GM12878 (cell line): ENCODE results near the gene UBE2F. TPM values are rescaled to one million over a fixed set of nuclear protein-coding genes. Genes with fewer than 3 reads are reported as not detected.

Experiments
- ATAC-seq: fragments of 200-7000 bp; cut with Tn5 transposase; 3 replicates; pipeline ENCODE4 v1.9.1; 2020; ENCODE audit warnings: mild to moderate bottlenecking, moderate library complexity
- BruUV-seq: library from RNA; stranded (reverse); fragments of 400-500 nt; replicated peaks from 2 replicates; lab custom pipeline; 2021; lab: Mats Ljungman, UMichigan
- CTCF ChIA-PET: fragments of 300-600 bp; sonication (Branson Sonifier 250); formaldehyde crosslinking; extraction: SDS; loops from one replicate; lab custom pipeline; 2021; ENCODE audit warnings: inconsistent platforms; lab: Yijun Ruan, JAX
- POLR2A ChIA-PET: fragments of 350-600 bp; formaldehyde crosslinking; extraction: SDS; loops from one replicate; lab custom pipeline; 2021; ENCODE audit warnings: inconsistent platforms; lab: Charles Lee
- RAD21 ChIA-PET: fragments of 300-600 bp; sonication (Branson Sonifier 250); formaldehyde crosslinking; loops from one replicate; lab custom pipeline; 2023; ENCODE audit warnings: antibody characterized with exemption; ENCODE audit not compliant: unreplicated experiment; lab: Charles Lee
- SMC1A ChIA-PET: fragments of 300-600 bp; sonication (Branson Sonifier 250); formaldehyde crosslinking; loops from one replicate; lab custom pipeline; 2023; ENCODE audit not compliant: unreplicated experiment, uncharacterized antibody; lab: Charles Lee
- DNase-seq: peaks from one replicate; pipeline ENCODE4 v3.0.0-alpha.2; 2011; ENCODE audit warnings: low read depth, low spot score
- FAIRE-seq: peaks from 3 replicates; lab custom pipeline; 2011; peaks lifted over from hg19 to GRCh38; lab: Jason Lieb, UNC
- H2AFZ ChIP-seq: 2 replicates; pipeline ENCODE4 v1.6.0; 2011; ENCODE audit warnings: low read depth, low read length, control low read depth; ENCODE audit not compliant: control insufficient read depth
- H3K27ac ChIP-seq: 2 replicates; pipeline ENCODE4 v1.5.1; 2011; ENCODE audit warnings: control low read depth; ENCODE audit not compliant: control insufficient read depth, insufficient read depth
- H3K27me3 ChIP-seq, 2 experiments: replicated peaks in 1 of 2; 2 replicates each; pipeline versions ENCODE4 v1.6.0 to v1.6.1; 2011; ENCODE audit warnings: low read length in 1 of 2; ENCODE audit not compliant: control insufficient read depth in 2 of 2, insufficient read depth in 2 of 2
- H3K36me3 ChIP-seq, 2 experiments: 2 replicates each; pipeline ENCODE4 v1.5.1; 2011; ENCODE audit warnings: low read length in 1 of 2; ENCODE audit not compliant: control insufficient read depth in 2 of 2, insufficient read depth in 2 of 2
- H3K4me1 ChIP-seq: 2 replicates; pipeline ENCODE4 v1.6.1; 2011; ENCODE audit warnings: mild to moderate bottlenecking, low read length, moderate library complexity, mixed read lengths; ENCODE audit not compliant: control insufficient read depth, insufficient read depth
- H3K4me2 ChIP-seq: 2 replicates; pipeline ENCODE4 v1.6.0; 2011; ENCODE audit warnings: control low read depth; ENCODE audit not compliant: control insufficient read depth, insufficient read depth
- H3K4me3 ChIP-seq: fragments of 200-600 bp; sonication (generic); 2 replicates; pipeline ENCODE4 v1.5.1; 2016
- H3K79me2 ChIP-seq: 2 replicates; pipeline ENCODE4 v1.6.0; 2011; ENCODE audit warnings: low read length; ENCODE audit not compliant: control insufficient read depth, insufficient read depth
- H3K9ac ChIP-seq: 2 replicates; pipeline ENCODE4 v1.8.0; 2011; ENCODE audit warnings: low read length, control low read depth, mixed read lengths; ENCODE audit not compliant: control insufficient read depth, insufficient read depth
- H3K9me3 ChIP-seq: replicated peaks from 3 replicates; pipeline ENCODE4 v1.5.1; 2011; ENCODE audit warnings: mild to moderate bottlenecking, low read length; ENCODE audit not compliant: control insufficient read depth, insufficient read depth
- H4K20me1 ChIP-seq: 2 replicates; pipeline ENCODE4 v1.6.0; 2011; ENCODE audit not compliant: control insufficient read depth, insufficient read depth
- BHLHE40 ChIP-seq, 2 experiments: fragments of 450-650 bp in 1 of 2; IDR thresholded peaks; 2 replicates each; pipeline ENCODE4 v1.6.1; 2011 to 2017; ENCODE audit warnings: low read depth in 2 of 2, borderline replicate concordance in 1 of 2, improper control_type of control experiment in 1 of 2, low read length in 1 of 2, mild to moderate bottlenecking in 1 of 2
- DPF2 ChIP-seq: fragments of 450-650 bp; IDR thresholded peaks from 2 replicates; pipeline ENCODE4 v1.6.1; 2017; ENCODE audit warnings: mild to moderate bottlenecking
- EED ChIP-seq: sonication (generic); IDR thresholded peaks from 2 replicates; pipeline ENCODE4 v1.6.1; 2016; ENCODE audit warnings: antibody characterized with exemption, low read depth
- FOXK2 ChIP-seq: fragments of 450-650 bp; IDR thresholded peaks from 2 replicates; pipeline ENCODE4 v1.6.1; 2017; ENCODE audit warnings: mild to moderate bottlenecking, moderate library complexity
- GABPA ChIP-seq: IDR thresholded peaks from 2 replicates; pipeline ENCODE4 v1.6.1; 2014; ENCODE audit warnings: antibody characterized with exemption, low read depth, mild to moderate bottlenecking, inconsistent platforms
- GATAD2B ChIP-seq: fragments of 450-650 bp; conservative IDR thresholded peaks from 2 replicates; pipeline ENCODE4 v1.6.1; 2017; ENCODE audit warnings: low read depth, mild to moderate bottlenecking, moderate library complexity
- HSF1 ChIP-seq: fragments of 150-350 bp; IDR thresholded peaks from 2 replicates; pipeline ENCODE4 v1.6.1; 2014; ENCODE audit warnings: mild to moderate bottlenecking, low read depth, low read length
- LARP7 ChIP-seq: fragments of 450-650 bp; IDR thresholded peaks from 2 replicates; pipeline ENCODE4 v1.6.1; 2017; ENCODE audit warnings: mild to moderate bottlenecking
- MYC ChIP-seq: IDR thresholded peaks from 2 replicates; pipeline ENCODE4 v1.6.1; 2011; ENCODE audit warnings: mild to moderate bottlenecking, low read length, moderate library complexity, inconsistent platforms; ENCODE audit not compliant: insufficient read depth, insufficient replicate concordance, insufficient read length, severe bottlenecking
- NFXL1 ChIP-seq: fragments of 450-650 bp; IDR thresholded peaks from 2 replicates; pipeline ENCODE4 v1.6.1; 2017; ENCODE audit warnings: antibody characterized with exemption, mild to moderate bottlenecking, borderline replicate concordance
- POLR2AphosphoS5 ChIP-seq: IDR thresholded peaks from 2 replicates; pipeline ENCODE4 v1.6.1; 2011; ENCODE audit warnings: mild to moderate bottlenecking, low read length, inconsistent platforms
- SMAD5 ChIP-seq: IDR thresholded peaks from 2 replicates; pipeline ENCODE4 v1.6.1; 2016; ENCODE audit warnings: antibody characterized with exemption, low read depth
- ZZZ3 ChIP-seq: IDR thresholded peaks from 2 replicates; pipeline ENCODE4 v1.6.1; 2011; ENCODE audit warnings: low read depth; ENCODE audit not compliant: control insufficient read depth, insufficient read length
- WGBS: methylation state at CpG from one replicate; pipeline ENCODE4 v1.1.6; 2016; ENCODE audit warnings: low lambda C conversion rate; ENCODE audit not compliant: insufficient replicate concordance, insufficient coverage; ENCODE audit errors: missing lambda C conversion rate; 5-methylcytosine and 5-hydroxymethylcytosine counted together
- in situ Hi-C: fragments of 300-500 bp; cut with MboI; formaldehyde crosslinking; loops from 9 replicates; pipeline ENCODE4 v1.14.3; 2018; ENCODE audit warnings: mixed read lengths
- intact Hi-C: fragments of 100-400 bp; cut with micrococcal nuclease; formaldehyde crosslinking; loops from one replicate; pipeline ENCODE4 v1.14.2; 2022; ENCODE audit not compliant: unreplicated experiment
- polyA plus RNA-seq, 11 experiments: library from polyadenylated mRNA; depleted of rRNA in 4 of 11; unstranded in 6 of 11; stranded (reverse) in 5 of 11; fragments of >200 nt; fragmentation: Nextera tagmentation in 4 of 11; fragmentation: Illumina TruSeq in 1 of 11; extraction: Ambion mirVana in 4 of 11; extraction: Trizol in 1 of 11; gene quantifications; 1 replicate in 1 of 11; 2 replicates in 10 of 11; pipeline versions ENCODE4 v1.2.1 to v1.2.3, GENCODE V29; 2011 to 2016; ENCODE audit warnings: inconsistent platforms in 2 of 11, missing spikeins in 2 of 11, low read depth in 1 of 11
- total RNA-seq, 4 experiments: library from RNA; depleted of rRNA in 3 of 4; stranded (reverse); fragments of >200 nt in 3 of 4; fragmentation: Illumina TruSeq in 1 of 4; extraction: Trizol in 1 of 4; gene quantifications; 2 replicates each; pipeline versions ENCODE4 v1.2.1 to v1.2.3, GENCODE V29; 2013 to 2021
- TF ChIP-seq, protein P1 (sequence below): IDR thresholded peaks from 2 replicates; pipeline ENCODE4 v1.6.1; 2011; ENCODE audit warnings: borderline replicate concordance, low read depth, mild to moderate bottlenecking, moderate library complexity, low read length; ENCODE audit not compliant: insufficient read depth, poor library complexity, severe bottlenecking

UBE2F gene
- total and polyA plus RNA-seq, 10 of the 15 experiments (the other 5 are each of a cell fraction or from before 2014, with no cell fraction given), result 12.3 to 64.4 (median 31.5) TPM

GRCh38 chr2:237971661-237972060 lies 4.8 kb downstream of the UBE2F start:
- H3K79me2 ChIP-seq, result peaks cover 27% of the 10 kb centered on the region
- peaks cover 19% of the 10 kb centered on the region for H3K4me1 ChIP-seq
- ChIA-PET CTCF (interaction anchor here (0.7 to 4.4 kb wide), 5 partner anchors 44 to 136 kb away, joined by 3 to 41 read pairs (median 3); partner anchors contain the start of gene SCLY), RAD21 (interaction anchor here (0.6 to 4.1 kb wide), 2 partner anchors 27 to 116 kb away, joined by 3 to 28 read pairs; no protein-coding TSS in a partner anchor), SMC1A (interaction anchor here (0.8 to 3.0 kb wide), 6 partner anchors 11 to 137 kb away, joined by 3 to 12 read pairs (median 4); no protein-coding TSS in a partner anchor), POLR2A (no interaction called here)
- intact Hi-C loops (no loop called here), in situ Hi-C loops (no loop called here)
- ATAC-seq, result no peak
- no peak for TF ChIP-seq MYC
- no peak for TF ChIP-seq EED
- TF ChIP-seq POLR2AphosphoS5, result no peak
- TF ChIP-seq, protein P1, sequence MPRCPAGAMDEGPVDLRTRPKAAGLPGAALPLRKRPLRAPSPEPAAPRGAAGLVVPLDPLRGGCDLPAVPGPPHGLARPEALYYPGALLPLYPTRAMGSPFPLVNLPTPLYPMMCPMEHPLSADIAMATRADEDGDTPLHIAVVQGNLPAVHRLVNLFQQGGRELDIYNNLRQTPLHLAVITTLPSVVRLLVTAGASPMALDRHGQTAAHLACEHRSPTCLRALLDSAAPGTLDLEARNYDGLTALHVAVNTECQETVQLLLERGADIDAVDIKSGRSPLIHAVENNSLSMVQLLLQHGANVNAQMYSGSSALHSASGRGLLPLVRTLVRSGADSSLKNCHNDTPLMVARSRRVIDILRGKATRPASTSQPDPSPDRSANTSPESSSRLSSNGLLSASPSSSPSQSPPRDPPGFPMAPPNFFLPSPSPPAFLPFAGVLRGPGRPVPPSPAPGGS, result no peak
- no peak for TF ChIP-seq BHLHE40 (IDR thresholded peaks at IDR 0.05; ENCODE audit: borderline replicate concordance in 1 of 2, low read depth in 2 of 2, low read length in 1 of 2)
- TF ChIP-seq FOXK2, result no peak
- TF ChIP-seq NFXL1, result no peak
- TF ChIP-seq SMAD5, result no peak
- TF ChIP-seq ZZZ3, result no peak
- TF ChIP-seq GABPA, result no peak
- no peak for TF ChIP-seq LARP7
- no peak for TF ChIP-seq GATAD2B
- no peak for TF ChIP-seq DPF2
- TF ChIP-seq HSF1, result no peak
- no peaks in the 10 kb centered on the region for H4K20me1 ChIP-seq
- H3K4me3 ChIP-seq, result no peak overlapping the region
- peaks cover 0 to 3% of the 10 kb centered on the region in 2 experiments; a peak in 2 of 4 replicates for H3K36me3 ChIP-seq
- no peak for DNase-seq
- no peaks in the 10 kb centered on the region for H3K9me3 ChIP-seq
- H2AFZ ChIP-seq, result no peak overlapping the region
- FAIRE-seq, result no peak
- H3K27me3 ChIP-seq, result no peaks in the 10 kb centered on the region
- no TSS peak for BruUV-seq
- H3K9ac ChIP-seq, result no peak overlapping the region
- WGBS, result 73% methylated on average over 4 of the region's 4 CpGs
- H3K4me2 ChIP-seq, result no peak overlapping the region
- H3K27ac ChIP-seq, result no peak overlapping the region
